Measurements from ENCODE around the gene SYT14. TPM values are rescaled to one million over a fixed set of nuclear protein-coding genes. Genes with fewer than 3 reads are reported as not detected.
"Not testable (repeated sequence)": the region's sequence is repeated elsewhere in the genome, so short reads cannot be mapped to it uniquely, and the experiment has no call there.

Gene SYT14
- polyA plus RNA-seq, 2 donors, result under 0.01 TPM

DNA sequence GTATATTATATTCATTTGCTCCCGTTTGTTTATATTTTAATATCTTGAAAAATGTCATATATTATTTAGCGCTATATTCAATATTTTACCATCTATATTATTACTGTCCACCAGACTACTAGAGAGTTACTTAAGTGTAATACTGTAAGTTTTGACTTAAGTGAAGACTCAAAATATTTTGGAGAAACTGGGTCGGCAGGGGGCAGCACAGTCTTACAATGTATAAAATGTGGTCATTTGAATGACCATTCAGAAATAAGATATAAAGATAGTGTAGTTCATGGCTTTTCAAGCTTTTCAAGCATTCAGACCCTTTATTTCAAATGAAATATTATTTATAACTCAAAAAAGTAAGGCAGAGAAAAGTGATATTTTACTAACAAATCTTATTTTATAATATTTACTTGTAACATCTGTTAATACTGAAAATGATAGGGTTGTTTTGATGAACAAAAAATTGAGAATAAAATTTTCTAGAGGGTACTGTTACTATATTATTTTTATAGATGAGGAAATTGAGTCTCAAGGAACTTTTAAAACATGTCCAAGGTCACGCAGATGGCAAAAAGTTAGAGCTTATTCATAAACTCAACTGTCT is 205.5 kb downstream of the SYT14 start:
- Histone ChIP-seq H3K4me3 (ENCODE audit: low read depth in 1 of 2, low read length in 2 of 2) (no peak overlapping the region), H3K4me1 (ENCODE audit: control insufficient read depth in 2 of 2, insufficient read depth in 2 of 2, low read length in 1 of 2) (no peaks in the 10 kb centered on the region), H3K27me3 (ENCODE audit: control insufficient read depth in 1 of 2, insufficient read depth in 2 of 2, low read length in 2 of 2) (no peaks in the 10 kb centered on the region), H3K27ac (ENCODE audit: low read depth in 2 of 2, low read length in 1 of 2) (no peak overlapping the region), H3K9me3 (ENCODE audit: control insufficient read depth in 2 of 2, insufficient read depth in 1 of 2, low read depth in 1 of 2, low read length in 1 of 2) (no peaks in the 10 kb centered on the region), H3K36me3 (ENCODE audit: control insufficient read depth in 2 of 2, insufficient read depth in 2 of 2, low read length in 1 of 2) (no peaks in the 10 kb centered on the region)
- 33 to 38% methylated on average over 4 of the region's 4 CpGs for WGBS, 2 donors

DNA sequence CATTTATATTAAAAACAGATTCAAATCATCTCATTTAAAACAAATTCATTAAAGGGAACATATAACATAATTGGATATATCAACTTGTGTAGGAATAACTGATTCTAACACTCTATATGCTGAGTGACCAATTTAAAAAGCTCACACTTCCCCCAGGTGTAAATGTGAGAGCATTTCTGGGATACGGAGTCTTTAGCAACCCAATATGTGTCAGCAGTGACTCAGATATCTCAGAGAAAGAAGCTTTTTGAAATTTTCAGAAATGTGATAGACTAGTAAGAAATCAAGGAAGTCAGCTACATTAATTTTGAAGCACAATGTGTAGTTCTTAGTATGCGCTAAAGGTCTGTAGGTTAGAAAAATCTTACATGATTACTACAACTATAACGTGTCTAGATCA is 206.7 kb downstream of the SYT14 start:
- WGBS, 2 donors, result 71 to 81% methylated on average over 3 of the region's 3 CpGs
- Histone ChIP-seq H3K27me3 (ENCODE audit: control insufficient read depth in 1 of 2, insufficient read depth in 2 of 2, low read length in 2 of 2) (no peaks in the 10 kb centered on the region), H3K36me3 (ENCODE audit: control insufficient read depth in 2 of 2, insufficient read depth in 2 of 2, low read length in 1 of 2) (no peaks in the 10 kb centered on the region), H3K4me3 (ENCODE audit: low read depth in 1 of 2, low read length in 2 of 2) (no peak overlapping the region), H3K4me1 (ENCODE audit: control insufficient read depth in 2 of 2, insufficient read depth in 2 of 2, low read length in 1 of 2) (no peaks in the 10 kb centered on the region), H3K27ac (ENCODE audit: low read depth in 2 of 2, low read length in 1 of 2) (no peak overlapping the region), H3K9me3 (ENCODE audit: control insufficient read depth in 2 of 2, insufficient read depth in 1 of 2, low read depth in 1 of 2, low read length in 1 of 2) (no peaks in the 10 kb centered on the region)

DNA sequence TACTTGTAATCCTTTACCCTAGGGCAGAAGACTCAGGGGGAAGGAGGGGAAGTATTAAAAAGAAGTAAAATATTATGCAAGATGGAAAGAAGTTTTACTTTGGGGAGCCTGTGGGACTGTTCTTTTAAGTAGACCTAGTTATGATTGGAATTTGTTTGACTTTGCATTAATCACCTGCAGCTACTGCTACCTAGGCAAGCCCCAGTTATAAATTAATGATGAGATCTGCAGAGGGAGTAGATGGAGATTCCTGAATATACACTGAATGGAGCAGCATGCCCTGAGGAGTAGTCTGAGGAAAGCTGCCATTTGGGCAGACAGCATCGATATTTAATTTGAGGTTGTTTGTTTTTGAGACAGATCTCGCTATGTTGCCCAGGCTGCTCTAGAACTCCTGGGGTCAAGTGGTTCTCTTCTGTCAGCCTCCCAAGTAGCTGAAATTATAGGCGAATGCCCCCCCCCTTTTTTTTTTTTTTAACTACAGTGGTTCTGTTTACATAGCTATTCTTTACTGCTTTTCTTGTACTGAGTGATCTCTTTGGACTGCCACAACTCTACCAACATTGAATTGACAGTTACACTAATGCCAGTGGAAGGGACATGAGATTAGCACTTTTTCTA is 213.1 kb downstream of the SYT14 start:
- Histone ChIP-seq H3K27ac (ENCODE audit: low read depth in 2 of 2, low read length in 1 of 2) (no peak overlapping the region), H3K36me3 (ENCODE audit: control insufficient read depth in 2 of 2, insufficient read depth in 2 of 2, low read length in 1 of 2) (no peaks in the 10 kb centered on the region), H3K4me1 (ENCODE audit: control insufficient read depth in 2 of 2, insufficient read depth in 2 of 2, low read length in 1 of 2) (no peaks in the 10 kb centered on the region), H3K4me3 (ENCODE audit: low read depth in 1 of 2, low read length in 2 of 2) (no peak overlapping the region), H3K9me3 (ENCODE audit: control insufficient read depth in 2 of 2, insufficient read depth in 1 of 2, low read depth in 1 of 2, low read length in 1 of 2) (no peaks in the 10 kb centered on the region), H3K27me3 (ENCODE audit: control insufficient read depth in 1 of 2, insufficient read depth in 2 of 2, low read length in 2 of 2) (no peaks in the 10 kb centered on the region)
- 34 to 36% methylated on average over 3 of the region's 3 CpGs for WGBS, 2 donors

DNA sequence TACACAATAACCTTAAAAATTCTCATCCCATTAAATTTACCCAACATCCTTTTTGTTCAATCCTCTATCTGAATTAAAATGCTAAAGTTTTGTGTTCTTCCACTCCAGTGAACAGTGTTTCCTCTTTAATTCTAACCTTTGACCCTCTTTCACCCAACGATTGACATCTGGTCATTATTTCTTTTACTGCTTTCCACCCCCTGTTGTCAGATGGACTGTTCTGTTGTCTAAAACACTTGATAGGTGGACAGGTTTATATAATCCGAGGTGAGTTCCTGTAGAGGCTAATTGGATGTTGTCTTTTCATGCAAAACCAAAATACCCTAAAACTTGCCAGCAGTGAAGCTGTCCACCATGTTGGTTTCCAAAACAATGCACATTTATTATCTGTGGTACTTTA is 221.2 kb downstream of the SYT14 start:
- 56 to 62% methylated on average over 2 of the region's 2 CpGs for WGBS, 2 donors
- Histone ChIP-seq H3K4me3 (ENCODE audit: low read depth in 1 of 2, low read length in 2 of 2) (no peak overlapping the region), H3K36me3 (ENCODE audit: control insufficient read depth in 2 of 2, insufficient read depth in 2 of 2, low read length in 1 of 2) (no peaks in the 10 kb centered on the region), H3K4me1 (ENCODE audit: control insufficient read depth in 2 of 2, insufficient read depth in 2 of 2, low read length in 1 of 2) (no peaks in the 10 kb centered on the region), H3K27me3 (ENCODE audit: control insufficient read depth in 1 of 2, insufficient read depth in 2 of 2, low read length in 2 of 2) (no peaks in the 10 kb centered on the region), H3K27ac (ENCODE audit: low read depth in 2 of 2, low read length in 1 of 2) (no peak overlapping the region), H3K9me3 (ENCODE audit: control insufficient read depth in 2 of 2, insufficient read depth in 1 of 2, low read depth in 1 of 2, low read length in 1 of 2) (no peaks in the 10 kb centered on the region)

DNA sequence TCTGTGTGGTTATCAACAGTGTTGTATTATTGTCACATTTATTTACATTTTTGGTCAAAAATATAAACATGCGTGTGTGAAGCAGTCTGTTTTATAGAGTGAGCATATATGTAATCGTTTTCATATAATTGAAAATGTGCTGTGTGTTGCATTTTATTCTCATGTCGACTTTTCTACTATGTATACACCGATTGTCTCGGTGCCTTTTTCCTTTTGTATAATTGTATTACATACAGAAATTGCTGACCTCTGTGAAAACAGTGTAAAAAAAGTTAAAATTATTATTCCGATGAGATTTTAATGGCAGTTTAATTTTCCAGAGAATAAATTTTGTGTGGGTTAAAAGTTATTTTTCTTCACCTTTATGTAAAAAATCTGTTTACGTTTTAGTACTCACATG is 232.2 kb downstream of the SYT14 start:
- no peaks in the 10 kb centered on the region for H3K9me3 ChIP-seq (ENCODE audit: control insufficient read depth in 2 of 2, insufficient read depth in 1 of 2, low read depth in 1 of 2, low read length in 1 of 2)
- H3K36me3 ChIP-seq (ENCODE audit: control insufficient read depth in 2 of 2, insufficient read depth in 2 of 2, low read length in 1 of 2), result no peaks in the 10 kb centered on the region
- H3K27me3 ChIP-seq (ENCODE audit: control insufficient read depth in 1 of 2, insufficient read depth in 2 of 2, low read length in 2 of 2), result peaks cover 0 to 2% of the 10 kb centered on the region in 2 donors
- H3K4me3 ChIP-seq (ENCODE audit: low read depth in 1 of 2, low read length in 2 of 2), result no peak overlapping the region
- 62 to 75% methylated on average over 7 of the region's 7 CpGs for WGBS, 2 donors
- no peaks in the 10 kb centered on the region for H3K4me1 ChIP-seq (ENCODE audit: control insufficient read depth in 2 of 2, insufficient read depth in 2 of 2, low read length in 1 of 2)
- H3K27ac ChIP-seq (ENCODE audit: low read depth in 2 of 2, low read length in 1 of 2), result no peak overlapping the region

DNA sequence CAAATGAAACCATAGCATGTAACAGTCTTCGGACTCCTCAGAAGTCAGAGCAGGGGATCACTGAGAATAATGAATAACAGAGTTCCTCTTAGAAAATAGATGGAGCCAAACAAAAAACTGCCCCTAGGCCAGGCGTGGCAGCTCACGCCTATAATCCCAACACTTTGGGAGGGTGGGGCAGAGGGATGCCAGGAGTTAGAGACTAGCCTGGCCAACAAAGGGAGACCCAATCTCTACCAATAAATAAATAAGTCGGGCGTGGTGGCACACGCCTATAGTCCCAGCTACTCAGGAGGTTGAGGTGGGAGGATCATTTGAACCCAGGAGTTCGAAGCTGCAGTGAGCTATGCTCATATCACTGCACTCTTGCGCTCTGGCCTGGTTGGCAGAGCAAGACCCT is 236.1 kb downstream of the SYT14 start:
- Histone ChIP-seq H3K4me3 (ENCODE audit: low read depth in 1 of 2, low read length in 2 of 2) (no peak overlapping the region), H3K9me3 (ENCODE audit: control insufficient read depth in 2 of 2, insufficient read depth in 1 of 2, low read depth in 1 of 2, low read length in 1 of 2) (no peaks in the 10 kb centered on the region), H3K27me3 (ENCODE audit: control insufficient read depth in 1 of 2, insufficient read depth in 2 of 2, low read length in 2 of 2) (no peaks in the 10 kb centered on the region), H3K27ac (ENCODE audit: low read depth in 2 of 2, low read length in 1 of 2) (no peak overlapping the region), H3K4me1 (ENCODE audit: control insufficient read depth in 2 of 2, insufficient read depth in 2 of 2, low read length in 1 of 2) (no peaks in the 10 kb centered on the region), H3K36me3 (ENCODE audit: control insufficient read depth in 2 of 2, insufficient read depth in 2 of 2, low read length in 1 of 2) (no peaks in the 10 kb centered on the region)
- WGBS, 2 donors, result 80 to 89% methylated on average over 8 of the region's 8 CpGs

DNA sequence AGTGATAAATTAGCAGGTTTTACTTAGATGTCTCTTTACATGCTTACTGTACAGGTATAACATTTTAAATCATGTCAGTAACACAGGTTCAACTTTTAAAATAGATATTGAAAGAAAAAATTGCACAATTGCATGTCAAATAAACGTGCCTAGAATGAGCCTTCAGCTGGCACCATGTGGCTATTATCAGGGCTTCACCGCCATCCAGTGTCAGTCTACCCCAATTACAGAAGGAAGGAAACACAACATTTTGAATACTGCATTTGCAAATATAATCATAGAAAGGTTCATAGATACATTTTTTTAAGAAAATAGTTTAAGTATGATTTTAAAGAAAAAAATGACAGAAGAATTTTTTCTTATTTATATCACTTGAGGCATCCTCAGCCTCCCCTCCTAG is 247.0 kb downstream of the SYT14 start:
- Histone ChIP-seq H3K27me3 (ENCODE audit: control insufficient read depth in 1 of 2, insufficient read depth in 2 of 2, low read length in 2 of 2) (no peaks in the 10 kb centered on the region), H3K9me3 (ENCODE audit: control insufficient read depth in 2 of 2, insufficient read depth in 1 of 2, low read depth in 1 of 2, low read length in 1 of 2) (no peaks in the 10 kb centered on the region), H3K36me3 (ENCODE audit: control insufficient read depth in 2 of 2, insufficient read depth in 2 of 2, low read length in 1 of 2) (no peaks in the 10 kb centered on the region), H3K27ac (ENCODE audit: low read depth in 2 of 2, low read length in 1 of 2) (no peak overlapping the region), H3K4me1 (ENCODE audit: control insufficient read depth in 2 of 2, insufficient read depth in 2 of 2, low read length in 1 of 2) (no peaks in the 10 kb centered on the region), H3K4me3 (ENCODE audit: low read depth in 1 of 2, low read length in 2 of 2) (no peak overlapping the region)
- WGBS, 2 donors, result 51 to 69% methylated on average over 2 of the region's 2 CpGs

DNA sequence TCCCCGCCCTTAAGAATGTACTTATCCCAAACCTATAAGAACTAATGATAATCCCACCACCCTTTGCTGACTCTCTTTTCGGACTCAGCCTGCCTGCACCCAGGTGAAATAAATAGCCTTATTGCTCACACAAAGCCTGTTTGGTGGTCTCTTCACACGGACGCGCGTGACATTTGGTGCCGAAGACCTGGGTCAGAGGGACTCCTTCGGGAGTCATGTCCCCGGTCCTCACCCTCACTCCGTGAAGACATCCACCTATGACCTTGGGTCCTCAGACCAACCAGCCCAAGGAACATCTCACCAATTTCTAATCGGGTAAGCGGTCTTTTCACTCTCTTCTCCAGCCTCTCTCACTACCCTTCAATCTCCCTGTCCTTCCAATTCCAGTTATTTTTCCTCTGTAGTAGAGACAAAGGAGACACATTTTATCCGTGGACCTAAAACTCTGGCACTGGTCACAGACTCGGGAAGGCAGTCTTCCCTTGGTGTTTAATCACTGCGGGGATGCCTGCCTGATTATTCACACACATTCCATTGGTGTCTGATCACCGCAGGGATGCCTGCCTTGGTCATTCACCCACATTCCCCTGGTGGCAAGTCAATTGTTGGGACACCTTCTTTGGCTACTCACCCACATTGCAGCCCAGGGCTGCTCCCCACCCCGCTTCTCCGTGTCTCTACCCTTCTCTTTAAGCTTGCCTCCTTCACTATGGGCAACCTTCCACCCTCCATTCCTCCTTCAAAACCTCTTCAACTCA is 250.0 kb downstream of the SYT14 start:
- H3K4me1 ChIP-seq (ENCODE audit: control insufficient read depth in 2 of 2, insufficient read depth in 2 of 2, low read length in 1 of 2); H3K4me3 ChIP-seq (ENCODE audit: low read depth in 1 of 2, low read length in 2 of 2): not testable (repeated sequence)
- 90 to 91% methylated on average over 18 of the region's 18 CpGs for WGBS, 2 donors

DNA sequence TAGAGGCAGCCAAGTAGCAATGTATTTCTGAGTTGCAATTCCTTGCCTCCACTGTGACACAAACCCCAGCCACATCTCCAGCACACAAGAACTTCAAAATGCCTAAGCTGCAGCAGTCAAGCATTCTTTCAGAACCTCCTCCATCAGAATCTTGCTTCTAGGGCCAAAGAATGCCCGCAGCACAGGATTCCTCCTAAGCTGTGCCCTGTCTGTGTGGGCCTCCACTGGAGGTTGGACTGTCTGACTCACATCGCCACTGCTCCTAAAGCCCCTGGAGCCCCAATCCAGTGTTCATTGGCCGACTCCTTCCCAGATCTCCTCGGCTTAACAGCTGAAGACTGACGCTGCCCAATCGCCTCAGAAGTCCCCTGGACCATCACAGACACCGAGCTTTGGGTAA is 251.4 kb downstream of the SYT14 start:
- 87 to 88% methylated on average over 7 of the region's 7 CpGs for WGBS, 2 donors
- H3K4me1 ChIP-seq (ENCODE audit: control insufficient read depth in 2 of 2, insufficient read depth in 2 of 2, low read length in 1 of 2), result no peaks in the 10 kb centered on the region
- H3K9me3 ChIP-seq (ENCODE audit: control insufficient read depth in 2 of 2, insufficient read depth in 1 of 2, low read depth in 1 of 2, low read length in 1 of 2), result no peaks in the 10 kb centered on the region
- H3K4me3 ChIP-seq (ENCODE audit: low read depth in 1 of 2, low read length in 2 of 2), result no peak overlapping the region
- no peaks in the 10 kb centered on the region for H3K27me3 ChIP-seq (ENCODE audit: control insufficient read depth in 1 of 2, insufficient read depth in 2 of 2, low read length in 2 of 2)
- no peaks in the 10 kb centered on the region for H3K36me3 ChIP-seq (ENCODE audit: control insufficient read depth in 2 of 2, insufficient read depth in 2 of 2, low read length in 1 of 2)
- no peak overlapping the region for H3K27ac ChIP-seq (ENCODE audit: low read depth in 2 of 2, low read length in 1 of 2)

More for the DNA sequence above, 250.0 kb downstream of the SYT14 start:
- H3K36me3 ChIP-seq (ENCODE audit: control insufficient read depth in 2 of 2, insufficient read depth in 2 of 2, low read length in 1 of 2); H3K9me3 ChIP-seq (ENCODE audit: control insufficient read depth in 2 of 2, insufficient read depth in 1 of 2, low read depth in 1 of 2, low read length in 1 of 2); H3K27ac ChIP-seq (ENCODE audit: low read depth in 2 of 2, low read length in 1 of 2); H3K27me3 ChIP-seq (ENCODE audit: control insufficient read depth in 1 of 2, insufficient read depth in 2 of 2, low read length in 2 of 2): not testable (repeated sequence)
